Hypothalamus (tissue), 51 donors: ENCODE measurements around the gene PSMD1.

Source experiments
- DNase-seq, 51 donors: peaks; one replicate each; lab custom pipeline; 2025; lab: John Stamatoyannopoulos, UW

PSMD1 gene

GRCh38 chr2:231198291-231199173 is 141.9 kb downstream of the PSMD1 start, which contains the start of gene ARMC9:
TSS of gene ARMC9 (plus strand) at chr2:231198631. CDS start at chr2:231206239, 7,608 bp downstream.
- peak in 48 of 51 donors; percentile 20 to 84 (median 60) for DNase-seq

DNA sequence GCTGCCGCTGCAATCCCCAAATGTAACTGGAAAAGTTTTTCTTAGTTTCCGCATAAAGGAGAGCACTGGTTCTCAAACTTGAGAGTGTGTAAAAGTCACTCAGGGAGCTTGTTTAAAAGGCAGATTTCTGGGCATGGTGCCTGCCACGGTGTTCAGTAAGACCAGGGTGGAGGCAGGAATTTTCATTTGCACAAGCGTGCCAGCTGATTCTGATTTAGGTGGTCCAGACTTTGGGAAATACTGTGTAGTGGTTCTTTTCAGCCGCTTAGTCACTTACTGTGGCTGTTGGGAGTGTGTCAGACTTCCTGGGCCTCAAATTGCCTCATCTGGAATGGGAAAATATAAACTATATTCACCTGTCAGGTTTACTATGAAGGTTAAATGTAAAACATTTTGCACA is 142.6 kb downstream of the PSMD1 start:
- DNase-seq, result no peak

DNA sequence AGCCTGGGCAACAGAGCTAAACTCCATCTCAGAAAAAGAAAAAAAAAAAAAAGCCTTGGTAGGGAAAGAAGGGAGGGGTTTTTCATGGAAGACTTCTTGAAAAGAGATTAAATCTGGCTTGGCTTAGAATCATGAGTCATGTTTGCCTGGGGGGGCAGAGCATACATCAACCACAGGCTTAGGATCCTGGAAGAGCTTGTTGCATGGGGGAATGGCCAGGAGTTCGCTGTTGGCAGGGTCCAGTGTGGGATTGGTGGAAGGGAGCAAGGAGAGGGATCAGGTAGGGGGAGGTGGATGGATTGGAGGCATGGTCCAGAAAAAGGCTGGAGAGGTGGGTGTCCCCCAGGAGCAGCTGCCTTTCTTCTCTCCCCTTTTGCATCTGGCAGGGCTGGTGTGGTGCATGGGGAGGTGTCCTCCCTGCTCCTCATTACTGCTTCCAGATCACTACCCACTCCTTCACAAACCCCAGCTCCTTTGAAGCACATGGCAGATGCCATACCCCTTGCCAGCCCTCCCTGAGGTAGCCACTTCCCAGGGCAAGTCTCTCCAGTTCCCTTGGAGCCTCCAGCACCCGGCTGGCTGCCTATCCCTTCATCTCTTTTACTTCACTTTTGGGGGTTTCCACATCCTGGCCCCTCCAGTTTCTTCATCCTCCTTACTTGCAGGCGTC is 144.3 kb downstream of the PSMD1 start:
- no peak for DNase-seq

GRCh38 chr2:231201475-231201814 is 144.8 kb downstream of the PSMD1 start:
- DNase-seq, result no peak

DNA sequence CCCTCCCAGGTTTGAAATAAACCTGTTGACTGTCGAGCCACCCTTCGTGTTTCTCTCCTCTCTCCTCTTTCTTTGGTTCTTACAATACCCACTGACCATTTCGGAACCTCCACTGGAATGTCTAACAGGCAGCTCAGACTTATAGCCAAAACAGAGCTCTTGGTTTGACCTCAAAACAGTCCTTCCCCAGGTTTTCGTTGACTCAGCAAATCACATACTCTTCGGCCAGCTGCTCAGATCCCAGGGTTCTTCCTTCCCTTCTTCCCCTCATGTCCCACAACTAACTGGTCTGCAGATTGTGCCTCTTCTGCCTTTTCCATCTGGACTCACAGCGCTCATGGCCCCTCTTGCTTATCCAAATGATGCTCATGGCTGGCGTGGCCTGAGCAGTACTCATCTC is 146.4 kb downstream of the PSMD1 start:
- no peak for DNase-seq

DNA sequence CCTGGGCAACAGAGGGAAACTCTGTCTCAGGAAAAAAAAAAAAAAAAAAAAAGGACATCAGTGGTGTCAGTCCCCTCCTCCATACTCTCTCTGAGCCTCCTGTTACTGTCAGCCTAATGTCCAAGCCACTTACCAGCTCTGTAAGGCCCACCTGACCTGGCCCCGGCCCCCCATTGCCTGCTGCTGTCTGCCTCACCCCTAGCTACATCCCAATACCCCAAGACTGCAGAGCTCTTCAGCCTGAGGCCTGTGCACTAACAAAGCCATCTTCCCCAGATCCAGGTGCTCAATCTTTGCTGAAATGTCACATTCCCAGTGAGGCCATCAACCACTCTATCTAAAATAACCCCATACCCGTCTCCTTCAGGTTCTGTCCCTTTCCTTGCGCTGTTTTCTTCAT is 147.5 kb downstream of the PSMD1 start:
- DNase-seq, result no peak

DNA sequence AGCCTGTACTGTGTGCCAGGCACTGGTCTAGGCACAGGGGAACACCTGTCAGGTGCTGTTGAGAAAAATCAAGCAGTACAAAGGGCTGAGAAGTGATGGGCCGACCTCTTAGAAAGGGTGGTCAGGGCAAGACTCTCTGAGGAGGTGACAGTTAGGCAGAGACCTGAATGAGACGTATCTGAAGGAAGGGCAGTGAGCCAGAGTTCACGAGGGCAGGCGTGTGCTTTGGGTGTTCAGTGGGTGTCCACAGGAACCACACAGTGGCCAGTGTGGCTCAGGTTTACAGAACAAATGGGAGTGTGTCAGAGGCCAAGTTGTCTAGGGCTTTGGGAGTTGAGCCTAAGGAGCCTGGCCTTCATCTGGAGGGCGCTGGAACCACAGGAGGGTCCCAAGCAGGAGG is 147.9 kb downstream of the PSMD1 start:
- no peak for DNase-seq

- DNase-seq, result no peak
Observed at GRCh38 chr2:231207734-231208133, 151.1 kb downstream of the PSMD1 start.

- DNase-seq, result no peak
Observed at GRCh38 chr2:231210782-231211181, 154.1 kb downstream of the PSMD1 start.

DNA sequence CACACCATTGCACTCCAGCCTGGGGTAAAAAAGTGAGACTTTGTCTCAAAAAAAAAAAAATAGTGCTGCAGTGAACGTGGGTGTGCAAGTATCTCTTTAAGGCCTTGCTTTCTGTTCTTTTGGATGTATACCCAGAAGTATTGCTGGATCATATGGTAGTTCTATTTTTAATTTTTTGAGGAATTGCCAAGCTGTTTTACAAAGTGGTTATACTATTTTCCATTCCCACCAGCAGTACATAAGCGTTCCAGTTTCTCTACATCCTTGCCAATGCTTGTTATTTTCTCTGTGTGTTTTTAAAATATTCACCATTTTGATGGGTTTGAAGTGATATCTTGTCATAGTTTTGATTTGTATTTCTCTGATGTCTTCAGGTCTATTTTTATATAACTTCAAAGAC is 154.8 kb downstream of the PSMD1 start:
- DNase-seq, result no peak

DNA sequence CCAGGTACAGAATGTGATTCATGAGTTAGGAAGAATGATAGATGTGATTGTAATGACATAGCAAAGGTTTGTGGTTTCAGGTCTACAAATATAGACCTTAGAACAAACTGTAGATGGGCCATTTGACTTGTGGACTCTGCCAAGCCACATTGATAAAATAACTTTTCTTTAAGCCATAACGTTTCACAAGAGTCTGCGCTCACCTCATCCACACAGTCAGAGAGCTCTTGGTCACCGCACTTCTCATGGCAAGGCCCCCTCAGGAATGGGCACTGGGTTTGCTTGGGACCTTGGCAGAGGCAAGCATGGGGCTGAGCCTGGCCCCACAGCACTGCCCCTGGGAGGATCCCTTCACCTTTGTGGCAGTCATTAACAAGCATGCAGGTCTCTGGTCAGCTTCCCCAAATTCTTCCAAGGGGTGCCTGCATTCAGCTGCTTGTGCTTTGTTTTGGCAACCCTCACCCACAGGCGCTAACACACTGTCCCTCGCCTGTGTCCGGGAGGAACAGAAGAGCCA is 155.7 kb downstream of the PSMD1 start:
- DNase-seq, result no peak

GRCh38 chr2:231213931-231214642 is 157.4 kb downstream of the PSMD1 start:
- DNase-seq, result no peak

- no peak for DNase-seq
Observed at GRCh38 chr2:231218366-231218765, 161.7 kb downstream of the PSMD1 start.

GRCh38 chr2:231219289-231219688 is 162.6 kb downstream of the PSMD1 start:
- no peak for DNase-seq

GRCh38 chr2:231221761-231222160 is 165.1 kb downstream of the PSMD1 start:
- DNase-seq, result no peak
